Esophagus squamous epithelium (tissue), 5 donors: ENCODE data around the gene FAM83F. TPM values are rescaled to one million over a fixed set of nuclear protein-coding genes. Genes with fewer than 3 reads are reported as not detected.

Source experiments
- DNase-seq: peaks from one replicate; lab custom pipeline; 2025; lab: John Stamatoyannopoulos, UW
- H3K27ac ChIP-seq, 4 donors: fragments of 200-600 bp; sonication (generic); one replicate each; pipeline ENCODE4 v1.5.1; 2016 to 2019; ENCODE audit warnings: mild to moderate bottlenecking in 1 of 4
- H3K27me3 ChIP-seq, 4 donors: fragments of 200-600 bp; sonication (generic); 1 replicate in 3 of 4; 2 replicates in 1 of 4; pipeline versions ENCODE4 v1.5.1 to v1.6.0; 2017 to 2021; ENCODE audit warnings: antibody characterized with exemption in 1 of 4
- H3K36me3 ChIP-seq, 3 donors: fragments of 200-600 bp; sonication (generic); one replicate each; pipeline ENCODE4 v1.5.1; 2016 to 2019
- H3K4me1 ChIP-seq, 3 donors: fragments of 200-600 bp; sonication (generic); one replicate each; pipeline ENCODE4 v1.5.1; 2017 to 2019
- H3K4me3 ChIP-seq, 4 donors: fragments of 200-600 bp; sonication (generic); 1 replicate in 3 of 4; 2 replicates in 1 of 4; pipeline ENCODE4 v1.5.1; 2016 to 2019; ENCODE audit warnings: mild to moderate bottlenecking in 2 of 4, moderate library complexity in 1 of 4
- H3K9me3 ChIP-seq, 3 donors: fragments of 200-600 bp; sonication (generic); one replicate each; pipeline ENCODE4 v1.5.1; 2016 to 2019
- CTCF ChIP-seq, 6 experiments: fragments of 450-650 bp in 4 of 6; fragments of 200-600 bp in 2 of 6; sonication (generic) in 2 of 6; IDR thresholded peaks; one replicate each; pipeline ENCODE4 v1.5.1; 2016 to 2019; ENCODE audit warnings: antibody characterized with exemption in 6 of 6, mild to moderate bottlenecking in 4 of 6, moderate library complexity in 4 of 6
- POLR2A ChIP-seq, 4 donors: fragments of 450-650 bp; IDR thresholded peaks; one replicate each; pipeline ENCODE4 v1.6.1; 2017; ENCODE audit warnings: antibody characterized with exemption in 4 of 4, mild to moderate bottlenecking in 4 of 4, moderate library complexity in 3 of 4
- WGBS, 2 donors: methylation state at CpG; one replicate each; pipeline ENCODE4 v1.1.5; 2018; 5-methylcytosine and 5-hydroxymethylcytosine counted together
- intact Hi-C: fragments of 100-400 bp; cut with DNase I; formaldehyde crosslinking; loops from one replicate; pipeline ENCODE4 v1.15.0; 2022
- total RNA-seq, 4 donors: library from RNA; depleted of rRNA; stranded (reverse); fragments of >200 nt; gene quantifications; one replicate each; pipeline ENCODE4 v1.1.0, GENCODE V29; 2016
- donor health status: DM: yes; HTN: yes; CAD: no.

Gene FAM83F
- total RNA-seq, 4 donors from 2014 or later = 25.5 to 39.2 (median 29.6) TPM

GRCh38 chr22:39983346-39983745 lies 11.4 kb upstream of the FAM83F start:
- Histone ChIP-seq H3K4me1 (peaks cover 11 to 28% (median 13%) of the 10 kb centered on the region in 3 donors), H3K27ac (peak overlapping the region in 1 of 4 donors; percentile 85), H3K27me3 (peaks cover 0 to 26% (median 0%) of the 10 kb centered on the region in 4 donors), H3K9me3 (no peaks in the 10 kb centered on the region), H3K4me3 (no peak overlapping the region), H3K36me3 (no peaks in the 10 kb centered on the region)
- TF ChIP-seq POLR2A (IDR thresholded peaks at IDR 0.05) = no peak
- TF ChIP-seq CTCF (IDR thresholded peaks at IDR 0.05) = no peak
- no peak for DNase-seq
- WGBS, 2 donors = 84 to 88% methylated on average over 4 of the region's 4 CpGs
- intact Hi-C loops = no loop called here

- 17 to 20% methylated on average over 2 of the region's 2 CpGs for WGBS, 2 donors
These were observed 10.7 kb upstream of the FAM83F start for GRCh38 chr22:39984006-39984405.

GRCh38 chr22:39984746-39985145 lies 10.0 kb upstream of the FAM83F start:
- intact Hi-C loops = no loop called here
- WGBS, 2 donors = 41 to 56% methylated on average over 2 of the region's 2 CpGs
- Histone ChIP-seq H3K4me3 (no peak overlapping the region), H3K4me1 (peaks cover 11 to 28% (median 13%) of the 10 kb centered on the region in 3 donors), H3K27ac (peak overlapping the region; percentile 74 to 90 (median 83)), H3K36me3 (no peaks in the 10 kb centered on the region), H3K27me3 (peaks cover 0 to 22% (median 0%) of the 10 kb centered on the region in 4 donors), H3K9me3 (no peaks in the 10 kb centered on the region)
- TF ChIP-seq CTCF (IDR thresholded peaks at IDR 0.05) (no peak), POLR2A (IDR thresholded peaks at IDR 0.05) (no peak)
- DNase-seq = no peak

More at GRCh38 chr22:39984006-39984405, 10.7 kb upstream of the FAM83F start:
- H3K4me3 ChIP-seq = no peak overlapping the region
- H3K9me3 ChIP-seq = no peaks in the 10 kb centered on the region
- peak overlapping the region; percentile 36 to 90 (median 83) for H3K27ac ChIP-seq
- H3K4me1 ChIP-seq = peaks cover 11 to 28% (median 13%) of the 10 kb centered on the region in 3 donors
- no peak for DNase-seq
- intact Hi-C loops = no loop called here
- TF ChIP-seq POLR2A (IDR thresholded peaks at IDR 0.05) = no peak
- no peaks in the 10 kb centered on the region for H3K36me3 ChIP-seq
- H3K27me3 ChIP-seq = peaks cover 0 to 30% (median 0%) of the 10 kb centered on the region in 4 donors

- TF ChIP-seq POLR2A (IDR thresholded peaks at IDR 0.05) (peak in 1 of 4 donors; percentile 25), CTCF (IDR thresholded peaks at IDR 0.05) (peak in 1 of 6 experiments; percentile 5)
- peaks cover 0 to 15% (median 0%) of the 10 kb centered on the region in 4 donors for H3K27me3 ChIP-seq
- H3K9me3 ChIP-seq = no peaks in the 10 kb centered on the region
- intact Hi-C loops = no loop called here
- no peak for DNase-seq
- 22 to 41% methylated on average over 4 to 5 of the region's 7 CpGs for WGBS, 2 donors
- peaks cover 11 to 28% (median 13%) of the 10 kb centered on the region in 3 donors for H3K4me1 ChIP-seq
- peak overlapping the region; percentile 74 to 90 (median 83) for H3K27ac ChIP-seq
- no peaks in the 10 kb centered on the region for H3K36me3 ChIP-seq
- no peak overlapping the region for H3K4me3 ChIP-seq
These were observed 9.2 kb upstream of the FAM83F start for GRCh38 chr22:39985383-39986035.

GRCh38 chr22:39988386-39989114 lies 6.2 kb upstream of the FAM83F start:
- no peak for DNase-seq
- H3K4me3 ChIP-seq = no peak overlapping the region
- TF ChIP-seq POLR2A (IDR thresholded peaks at IDR 0.05) (no peak), CTCF (IDR thresholded peaks at IDR 0.05) (no peak)
- H3K36me3 ChIP-seq = no peaks in the 10 kb centered on the region
- no peak overlapping the region for H3K27ac ChIP-seq
- H3K4me1 ChIP-seq = peaks cover 10 to 26% (median 11%) of the 10 kb centered on the region in 3 donors
- intact Hi-C loops = no loop called here
- WGBS, 2 donors = 62 to 70% methylated on average over 10 of the region's 10 CpGs
- H3K27me3 ChIP-seq = peaks cover 0 to 23% (median 0%) of the 10 kb centered on the region in 4 donors
- no peaks in the 10 kb centered on the region for H3K9me3 ChIP-seq
